SU-DHL-6 (cell line): Measurements from ENCODE around the gene LAMA2.

Source experiments
- EZH2phosphoT487 ChIP-seq: fragments of 200-600 bp; sonication (generic), shearing (Covaris generic); conservative IDR thresholded peaks from 2 replicates; pipeline ENCODE4 v1.6.1; 2018; ENCODE audit warnings: mild to moderate bottlenecking, antibody characterized with exemption, low read length, moderate library complexity, mixed read lengths
- TF ChIP-seq, protein P1 (sequence below): fragments of 200-600 bp; sonication (generic); IDR thresholded peaks from one replicate; pipeline ENCODE4 v1.5.1; 2017; ENCODE audit warnings: antibody characterized with exemption, mild to moderate bottlenecking, low read length, moderate library complexity; ENCODE audit not compliant: insufficient read depth, poor library complexity, severe bottlenecking

DNA sequence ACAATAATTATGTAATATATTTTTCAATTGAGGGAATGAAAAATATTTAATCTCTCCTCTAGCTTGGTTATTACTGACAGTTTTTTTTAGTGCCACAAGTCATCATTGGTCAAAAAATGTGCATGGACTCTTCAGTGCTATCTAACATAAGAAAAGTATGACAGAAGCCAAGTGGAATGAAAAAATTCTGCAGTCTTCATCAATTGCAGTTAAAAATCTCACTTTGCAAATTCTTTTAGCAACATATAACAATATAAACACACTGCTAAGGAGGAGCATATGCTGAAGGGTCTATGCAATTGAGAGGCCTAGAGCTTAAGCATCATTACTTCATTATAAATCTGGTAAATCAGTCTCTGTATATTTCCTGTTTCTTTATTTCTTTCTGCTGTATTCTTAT, 652.0 kb downstream of the LAMA2 start:
- TF ChIP-seq, protein P1, sequence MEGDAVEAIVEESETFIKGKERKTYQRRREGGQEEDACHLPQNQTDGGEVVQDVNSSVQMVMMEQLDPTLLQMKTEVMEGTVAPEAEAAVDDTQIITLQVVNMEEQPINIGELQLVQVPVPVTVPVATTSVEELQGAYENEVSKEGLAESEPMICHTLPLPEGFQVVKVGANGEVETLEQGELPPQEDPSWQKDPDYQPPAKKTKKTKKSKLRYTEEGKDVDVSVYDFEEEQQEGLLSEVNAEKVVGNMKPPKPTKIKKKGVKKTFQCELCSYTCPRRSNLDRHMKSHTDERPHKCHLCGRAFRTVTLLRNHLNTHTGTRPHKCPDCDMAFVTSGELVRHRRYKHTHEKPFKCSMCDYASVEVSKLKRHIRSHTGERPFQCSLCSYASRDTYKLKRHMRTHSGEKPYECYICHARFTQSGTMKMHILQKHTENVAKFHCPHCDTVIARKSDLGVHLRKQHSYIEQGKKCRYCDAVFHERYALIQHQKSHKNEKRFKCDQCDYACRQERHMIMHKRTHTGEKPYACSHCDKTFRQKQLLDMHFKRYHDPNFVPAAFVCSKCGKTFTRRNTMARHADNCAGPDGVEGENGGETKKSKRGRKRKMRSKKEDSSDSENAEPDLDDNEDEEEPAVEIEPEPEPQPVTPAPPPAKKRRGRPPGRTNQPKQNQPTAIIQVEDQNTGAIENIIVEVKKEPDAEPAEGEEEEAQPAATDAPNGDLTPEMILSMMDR = no peak
- TF ChIP-seq EZH2phosphoT487 = no peak
